SK-N-SH treated with all-trans-retinoic acid at 6 μM for 48 hours (cell line): ENCODE data around the gene NDE1.

Source experiments
- CREB5 ChIP-seq: fragments of 250-450 bp; sonication (Bioruptor Pico); IDR thresholded peaks from 2 replicates; pipeline ENCODE4 v1.5.1; 2020; ENCODE audit warnings: low read depth, mild to moderate bottlenecking, moderate library complexity
- ESRRG ChIP-seq: fragments of 250-450 bp; sonication (Bioruptor Pico); IDR thresholded peaks from 2 replicates; pipeline ENCODE4 v1.6.1; 2021; ENCODE audit warnings: mild to moderate bottlenecking
- RARB ChIP-seq: fragments of 250-450 bp; sonication (Bioruptor Pico); IDR thresholded peaks from 2 replicates; pipeline ENCODE4 v1.8.0; 2021; ENCODE audit warnings: mild to moderate bottlenecking, moderate library complexity
- SNAI2 ChIP-seq: fragments of 250-450 bp; sonication (Bioruptor Pico); IDR thresholded peaks from 2 replicates; pipeline ENCODE4 v1.5.0; 2020; ENCODE audit warnings: mild to moderate bottlenecking, moderate library complexity
- TCF4 ChIP-seq: fragments of 250-450 bp; sonication (Bioruptor Pico); IDR thresholded peaks from 2 replicates; pipeline ENCODE4 v1.8.0; 2021; ENCODE audit warnings: mild to moderate bottlenecking, moderate library complexity, borderline replicate concordance
- ZNF70 ChIP-seq: fragments of 450-650 bp; formaldehyde crosslinking; IDR thresholded peaks from 2 replicates; pipeline ENCODE4 v1.5.0; 2020; ENCODE audit warnings: mild to moderate bottlenecking, moderate library complexity

- TF ChIP-seq CREB5 (CRISPR knock-in tag): no peak
- TF ChIP-seq ESRRG (CRISPR knock-in tag): no peak
- no peak for TF ChIP-seq TCF4
- TF ChIP-seq ZNF70: no peak
- TF ChIP-seq SNAI2: no peak
- TF ChIP-seq RARB (CRISPR knock-in tag): no peak
These were observed 122.7 kb downstream of the NDE1 start for GRCh38 chr16:15772579-15773293.
